ENCODE measurements around the gene ORMDL2.
"Not testable (repeated sequence)": the region's sequence is repeated elsewhere in the genome, so short reads cannot be mapped to it uniquely, and the experiment has no call there.

ORMDL2 gene

DNA sequence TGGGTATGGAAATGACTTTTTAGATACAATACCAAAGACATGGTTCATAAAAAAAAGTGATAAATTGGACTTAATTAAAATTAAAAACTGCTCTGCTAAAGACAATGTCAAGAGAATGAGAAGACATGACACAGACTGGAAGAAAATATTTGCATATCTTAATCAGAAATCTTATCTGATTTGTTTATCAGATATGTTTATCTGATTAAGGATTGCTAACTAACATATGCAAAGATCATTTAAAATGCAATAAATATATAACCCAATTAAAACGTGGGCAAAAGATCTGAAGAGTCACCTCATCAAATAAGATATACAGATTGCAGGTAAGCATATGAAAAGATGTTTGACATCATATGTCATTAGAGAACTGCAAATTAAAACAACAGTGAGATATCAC lies 34.9 kb downstream of the ORMDL2 start:
- no peak for DNase-seq (ENCODE audit: low read depth in 2 of 2)

DNA sequence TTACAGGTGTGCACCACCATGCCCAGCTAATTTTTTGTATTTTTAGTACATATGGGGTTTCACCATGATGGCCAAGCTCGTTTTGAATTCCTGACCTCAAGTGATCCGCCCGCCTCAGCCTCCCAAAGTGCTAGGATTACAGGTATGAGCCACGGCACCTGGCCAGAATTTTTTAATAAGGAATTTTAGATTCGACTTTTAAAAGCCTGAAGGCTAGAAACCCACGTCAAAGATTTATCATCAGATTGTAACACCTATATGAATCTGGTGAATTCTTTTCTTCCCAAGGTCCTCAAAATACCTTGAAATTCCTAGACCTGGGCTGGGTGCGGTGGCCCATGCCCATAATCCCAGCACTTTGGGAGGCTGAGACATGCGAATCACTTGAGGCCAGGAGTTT lies 43.6 kb downstream of the ORMDL2 start:
- no peak for DNase-seq (ENCODE audit: low read depth in 2 of 2)

DNA sequence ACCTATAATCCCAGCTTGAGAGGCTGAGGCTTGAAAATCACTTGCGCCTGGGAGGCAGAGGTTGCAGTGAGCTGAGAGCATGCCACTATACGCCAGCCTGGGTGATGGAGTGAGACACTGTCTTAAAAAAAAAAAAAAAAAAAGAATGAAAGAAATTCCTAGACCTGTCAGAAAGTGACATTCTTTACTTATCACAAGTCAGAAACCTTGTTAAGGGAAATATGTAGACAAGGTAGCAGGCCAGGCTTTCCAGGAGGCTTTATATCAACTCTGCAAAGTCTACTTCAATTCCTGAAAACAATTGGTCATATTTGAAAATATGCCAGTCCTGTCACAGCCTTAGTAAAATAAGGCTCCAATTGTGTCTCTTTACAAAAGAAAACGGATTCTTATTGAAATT lies 44.0 kb downstream of the ORMDL2 start:
- DNase-seq (ENCODE audit: low read depth in 2 of 2), result no peak

DNA sequence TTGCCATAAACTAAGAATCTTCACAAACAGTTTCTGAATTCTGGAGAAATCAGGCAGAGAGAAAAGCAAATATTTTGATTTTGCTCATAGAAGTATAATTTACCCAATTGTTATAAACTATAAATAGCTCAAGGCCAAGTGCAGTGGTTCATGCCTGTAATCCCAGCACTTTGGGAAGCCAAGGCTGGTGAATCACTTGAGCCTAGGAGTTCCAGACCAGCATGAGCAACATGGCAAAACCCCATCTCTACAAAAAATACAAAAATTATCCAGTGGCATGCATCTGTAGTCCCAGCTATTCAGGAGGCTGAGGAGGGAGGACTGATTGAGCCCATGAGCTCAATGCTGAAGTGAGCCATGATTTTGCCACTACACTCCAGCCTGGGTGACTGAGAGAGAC lies 44.4 kb downstream of the ORMDL2 start:
- DNase-seq (ENCODE audit: low read depth in 2 of 2), result no peak

DNA sequence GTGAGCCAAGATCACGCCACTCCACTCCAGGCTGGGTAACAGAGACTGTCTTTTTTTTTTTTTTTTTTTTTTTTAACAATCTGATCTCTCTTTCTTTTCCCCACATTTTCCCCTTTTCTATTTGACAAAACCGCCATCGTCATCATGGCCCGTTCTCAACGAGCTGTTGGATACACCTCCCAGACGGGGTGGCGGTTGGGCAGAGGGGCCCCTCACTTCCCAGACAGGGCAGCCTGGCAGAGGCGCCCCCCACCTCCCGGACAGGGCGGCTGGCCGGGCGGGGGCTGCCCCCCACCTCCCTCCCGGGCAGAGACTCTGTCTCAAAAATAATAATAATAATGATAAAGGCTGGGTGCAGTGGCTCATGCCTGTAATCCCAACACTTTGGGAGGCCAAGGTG lies 45.1 kb downstream of the ORMDL2 start:
- not testable (repeated sequence) for DNase-seq (ENCODE audit: low read depth in 2 of 2)

DNA sequence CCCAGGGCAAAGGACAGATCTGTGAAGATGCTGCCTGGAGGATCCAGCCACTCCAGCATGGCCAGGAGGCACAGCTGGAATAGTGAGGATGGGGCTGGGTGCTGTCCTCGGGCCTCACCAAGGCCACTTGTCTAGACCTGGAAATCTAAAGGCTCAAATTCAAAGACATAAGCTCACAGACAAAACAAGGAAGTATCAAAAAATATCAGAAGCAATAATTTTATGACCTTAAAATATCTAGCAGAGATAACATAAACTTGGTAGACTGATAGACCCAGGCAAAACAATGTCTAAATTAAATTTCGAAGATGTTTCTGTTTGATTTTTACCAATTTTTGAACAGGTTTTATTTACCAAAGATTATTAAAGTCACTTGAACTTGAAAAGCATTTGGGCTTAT lies 47.5 kb downstream of the ORMDL2 start:
- no peak for DNase-seq (ENCODE audit: low read depth in 2 of 2)

DNA sequence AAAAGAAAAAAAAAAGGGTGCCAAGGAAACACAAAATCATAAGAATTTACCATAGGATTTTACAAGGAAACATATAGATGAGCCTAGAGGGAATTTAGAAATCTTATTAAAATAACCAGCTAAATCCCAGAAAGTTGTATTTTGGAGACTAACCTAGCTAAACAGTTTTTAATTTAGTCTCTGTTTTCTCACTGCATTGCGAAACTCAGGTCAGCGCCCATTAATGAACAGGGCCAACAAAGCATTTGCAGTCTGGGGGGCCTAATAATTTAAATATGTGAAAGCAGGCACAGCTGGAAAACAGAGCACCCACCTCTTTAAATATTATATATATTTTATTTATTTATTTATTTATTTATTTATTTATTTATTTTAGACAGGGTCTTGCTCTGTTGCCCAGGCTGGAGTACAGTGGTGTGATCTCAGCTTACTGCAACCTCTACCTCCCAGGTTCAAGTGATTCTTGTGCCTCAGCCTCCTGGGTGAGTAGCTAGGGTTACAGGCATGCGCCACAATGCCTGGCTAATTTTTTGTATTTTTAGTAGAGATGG lies 48.7 kb downstream of the ORMDL2 start:
- DNase-seq (ENCODE audit: low read depth in 2 of 2), result not testable (repeated sequence)

All from fibroblast of skin of left quadriceps (primary cell).